IMR-90 (cell line): ENCODE results near the gene VAC14. TPM values are rescaled to one million over a fixed set of nuclear protein-coding genes. Genes with fewer than 3 reads are reported as not detected.

Experiments
- ATAC-seq: fragments of 200-7000 bp; cut with Tn5 transposase; 2 replicates; pipeline ENCODE4 v1.9.1; 2020; ENCODE audit warnings: low read depth, mild to moderate bottlenecking, moderate library complexity
- BruUV-seq: library from RNA; stranded (reverse); fragments of 400-500 nt; replicated peaks from 2 replicates; lab custom pipeline; 2021; lab: Mats Ljungman, UMichigan
- CTCF ChIA-PET: fragments of 300-600 bp; formaldehyde crosslinking; extraction: SDS; loops from one replicate; lab custom pipeline; 2021; ENCODE audit warnings: antibody characterized with exemption; lab: Yijun Ruan, JAX
- POLR2A ChIA-PET: fragments of 300-600 bp; sonication (Branson Sonifier 250); formaldehyde crosslinking; loops from one replicate; lab custom pipeline; 2022; ENCODE audit warnings: antibody characterized with exemption; ENCODE audit not compliant: unreplicated experiment; lab: Charles Lee
- DNase-seq: peaks from one replicate; pipeline ENCODE4 v3.0.0; 2013
- H2AFZ ChIP-seq: replicated peaks from 2 replicates; pipeline ENCODE3; 2013; ENCODE audit warnings: low read length, mild to moderate bottlenecking; ENCODE audit not compliant: poor library complexity
- H2AK5ac ChIP-seq: 2 replicates; pipeline ENCODE4 v1.6.1; 2013; ENCODE audit warnings: low read depth, low read length, inconsistent platforms
- H2AK9ac ChIP-seq: replicated peaks from 2 replicates; pipeline ENCODE3; 2013; ENCODE audit warnings: mild to moderate bottlenecking, low read depth, low read length, moderate library complexity; ENCODE audit not compliant: poor library complexity
- H2BK120ac ChIP-seq: 2 replicates; pipeline ENCODE4 v1.6.1; 2013; ENCODE audit warnings: low read depth, low read length, inconsistent platforms
- H2BK15ac ChIP-seq: 3 replicates; pipeline ENCODE4 v1.6.1; 2013; ENCODE audit warnings: low read depth, low read length, inconsistent platforms
- H2BK20ac ChIP-seq: 2 replicates; pipeline ENCODE4 v1.6.1; 2013; ENCODE audit warnings: low read depth, mild to moderate bottlenecking, inconsistent platforms, low read length, moderate library complexity
- H2BK5ac ChIP-seq: 2 replicates; pipeline ENCODE4 v1.6.1; 2013; ENCODE audit warnings: mild to moderate bottlenecking, low read depth, low read length, inconsistent platforms; ENCODE audit not compliant: poor library complexity, severe bottlenecking
- H3K14ac ChIP-seq: replicated peaks from 2 replicates; pipeline ENCODE4 v1.6.1; 2013; ENCODE audit warnings: low read depth, low read length, inconsistent platforms
- H3K18ac ChIP-seq: 2 replicates; pipeline ENCODE4 v1.6.1; 2013; ENCODE audit warnings: low read depth, low read length, control low read depth
- H3K23ac ChIP-seq: 2 replicates; pipeline ENCODE4 v1.6.1; 2013; ENCODE audit warnings: low read depth, low read length, inconsistent platforms
- H3K27ac ChIP-seq: 2 replicates; pipeline ENCODE4 v1.5.1; 2013; ENCODE audit warnings: mild to moderate bottlenecking, control low read depth, low read length; ENCODE audit not compliant: insufficient read depth
- H3K27me3 ChIP-seq: 2 replicates; pipeline ENCODE4 v1.6.1; 2013; ENCODE audit warnings: low read length; ENCODE audit not compliant: control insufficient read depth, insufficient read depth
- H3K36me3 ChIP-seq: 2 replicates; pipeline ENCODE4 v1.6.1; 2013; ENCODE audit warnings: low read length, mixed read lengths; ENCODE audit not compliant: control insufficient read depth, insufficient read depth
- H3K4ac ChIP-seq: 2 replicates; pipeline ENCODE4 v1.6.1; 2013; ENCODE audit warnings: low read depth, low read length, inconsistent platforms
- H3K4me1 ChIP-seq: 2 replicates; pipeline ENCODE4 v1.6.1; 2013; ENCODE audit warnings: low read length, mixed read lengths; ENCODE audit not compliant: control insufficient read depth, insufficient read depth
- H3K4me2 ChIP-seq: 2 replicates; pipeline ENCODE4 v1.6.1; 2013; ENCODE audit warnings: low read depth, mild to moderate bottlenecking, control low read depth, low read length, moderate library complexity
- H3K4me3 ChIP-seq: 2 replicates; pipeline ENCODE4 v1.5.1; 2013; ENCODE audit warnings: low read depth, mild to moderate bottlenecking, control low read depth, low read length, moderate library complexity; ENCODE audit not compliant: insufficient read depth
- H3K56ac ChIP-seq: 2 replicates; pipeline ENCODE4 v1.6.1; 2013; ENCODE audit warnings: low read length, inconsistent platforms; ENCODE audit not compliant: insufficient read depth; ENCODE audit errors: extremely low read depth
- H3K79me1 ChIP-seq, 2 experiments: 2 replicates each; pipeline ENCODE4 v1.6.1; 2013; ENCODE audit warnings: low read length in 2 of 2, inconsistent platforms in 1 of 2, low read depth in 1 of 2
- H3K9ac ChIP-seq: 2 replicates; pipeline ENCODE4 v1.6.1; 2013; ENCODE audit warnings: low read depth, low read length, control low read depth
- H3K9me1 ChIP-seq: 2 replicates; pipeline ENCODE4 v1.6.1; 2013; ENCODE audit warnings: low read length, inconsistent platforms; ENCODE audit not compliant: insufficient read depth
- H3K9me3 ChIP-seq: 2 replicates; pipeline ENCODE4 v1.6.1; 2013; ENCODE audit warnings: low read length; ENCODE audit not compliant: control insufficient read depth, insufficient read depth
- H4K20me1 ChIP-seq: 2 replicates; pipeline ENCODE4 v1.6.1; 2013; ENCODE audit warnings: low read length, inconsistent platforms; ENCODE audit not compliant: insufficient read depth
- H4K5ac ChIP-seq: 2 replicates; pipeline ENCODE4 v1.6.1; 2013; ENCODE audit warnings: mild to moderate bottlenecking, low read depth, low read length, control low read depth
- H4K8ac ChIP-seq, 2 experiments: 2 replicates each; pipeline ENCODE4 v1.6.1; 2013; ENCODE audit warnings: low read depth in 2 of 2, low read length in 2 of 2, control low read depth in 1 of 2, inconsistent platforms in 1 of 2
- H4K91ac ChIP-seq: 2 replicates; pipeline ENCODE4 v1.6.1; 2013; ENCODE audit warnings: low read depth, low read length, inconsistent platforms; ENCODE audit not compliant: insufficient read depth
- CEBPB ChIP-seq: IDR thresholded peaks from 2 replicates; pipeline ENCODE4 v1.6.1; 2012; ENCODE audit warnings: low read depth, low read length, improper control_type of control experiment
- CTCF ChIP-seq: conservative IDR thresholded peaks from 2 replicates; pipeline ENCODE4 v1.5.1; 2012; ENCODE audit warnings: mild to moderate bottlenecking, low read depth, low read length, improper control_type of control experiment
- ELK1 ChIP-seq: fragments of 150-350 bp; IDR thresholded peaks from 2 replicates; pipeline ENCODE4 v1.6.1; 2016; ENCODE audit warnings: low read depth, mild to moderate bottlenecking, low read length, moderate library complexity, borderline replicate concordance
- FOS ChIP-seq: fragments of 150-350 bp; IDR thresholded peaks from 2 replicates; pipeline ENCODE4 v1.6.1; 2016; ENCODE audit warnings: low read depth, low read length
- NFE2L2 ChIP-seq: fragments of 150-350 bp; IDR thresholded peaks from 2 replicates; pipeline ENCODE4 v1.6.1; 2016; ENCODE audit warnings: low read depth, mild to moderate bottlenecking, low read length
- WGBS, 2 experiments: methylation state at CpG; one replicate each; pipeline versions ENCODE4 v1.1.5 to v1.1.7; 2013; ENCODE audit warnings: missing lambda C conversion rate in 2 of 2; ENCODE audit not compliant: insufficient read length in 1 of 2; ENCODE audit errors: extremely low coverage in 2 of 2; 5-methylcytosine and 5-hydroxymethylcytosine counted together
- dilution Hi-C: fragments of 300-500 bp; cut with HindIII; formaldehyde crosslinking; loops from one replicate; pipeline ENCODE4 v1.14.3; 2018; ENCODE audit warnings: low sequenced_read_pairs; ENCODE audit not compliant: unreplicated experiment
- in situ Hi-C: fragments of 300-500 bp; cut with MboI; formaldehyde crosslinking; loops from 3 replicates; pipeline ENCODE4 v1.14.3; 2019; ENCODE audit warnings: low sequenced_read_pairs, inconsistent platforms, mixed read lengths
- intact Hi-C: fragments of 100-400 bp; cut with micrococcal nuclease; formaldehyde crosslinking; loops from 2 replicates; pipeline ENCODE4 v1.10.0; 2022
- polyA plus RNA-seq, 3 experiments: library from polyadenylated mRNA; depleted of rRNA; stranded (reverse); fragments of >200 nt; gene quantifications; 2 replicates each; pipeline ENCODE4 v1.2.3, GENCODE V29; 2012; ENCODE audit warnings: low replicate concordance in 1 of 3
- total RNA-seq: library from RNA; depleted of rRNA; stranded (reverse); fragments of >200 nt; gene quantifications from 2 replicates; pipeline ENCODE4 v1.2.3, GENCODE V29; 2012

Gene VAC14
- total and polyA plus RNA-seq, 2 of the 4 experiments (the other 2 are of a cell fraction), result 21.1 to 40.2 TPM

- H3K36me3 ChIP-seq, result no peaks in the 10 kb centered on the region
These were observed 110.7 kb downstream of the VAC14 start for GRCh38 chr16:70689970-70690891.

More at GRCh38 chr16:70689970-70690891, 110.7 kb downstream of the VAC14 start:
- Histone ChIP-seq H3K9me1 (peaks cover 65% of the 10 kb centered on the region), H4K8ac (peak overlapping the region; percentile 84 to 89; a peak in 2 of 4 replicates), H3K27me3 (no peaks in the 10 kb centered on the region), H3K23ac (0 out of 2 replicates have a peak overlapping the region, but pooled peaks have one; percentile 79), H3K9me3 (no peaks in the 10 kb centered on the region), H3K9ac (no peak overlapping the region), H2BK120ac (peak overlapping the region; percentile 96), H3K4me2 (no peak overlapping the region), H3K56ac (no peak overlapping the region), H3K4me1 (peaks cover 73% of the 10 kb centered on the region), H3K4me3 (no peak overlapping the region), H3K79me1 (peaks cover 3 to 73% of the 10 kb centered on the region in 2 experiments), H3K14ac (peak overlapping the region; percentile 71), H4K20me1 (peaks cover under 1% of the 10 kb centered on the region; the same call in 1 of the 2 replicates), H2BK5ac (no peak overlapping the region), H3K27ac (peak overlapping the region; percentile 91; the same call in 1 of the 2 replicates), H2BK15ac (peak overlapping the region; percentile 77; the same call in 1 of the 3 replicates), H3K4ac (peak overlapping the region; percentile 96), H4K91ac (peak overlapping the region; percentile 98), H2AK5ac (peak overlapping the region; percentile 98), H2AFZ (no peak overlapping the region), H4K5ac (no peak overlapping the region; the same call in 1 of the 2 replicates), H2AK9ac (peak overlapping the region; percentile 55), H3K18ac (peak overlapping the region; percentile 6; the same call in 1 of the 2 replicates), H2BK20ac (peak overlapping the region; percentile 84)
- CTCF ChIA-PET, result interaction anchor here (1.2 to 2.8 kb wide), 2 partner anchors 13 kb away, joined by 5 to 8 read pairs; no protein-coding TSS in a partner anchor
- in situ Hi-C loops, result loop anchor here (5.0 to 25.0 kb wide), 2 partner anchors 47 to 672 kb away; partner anchors contain the start of gene CALB2
- WGBS, 2 experiments, result 91% methylated on average over 5 of the region's 16 CpGs; no CpG with 5 or more reads in 1 of the 2 experiments
- intact Hi-C loops, result loop anchor here (5.0 kb wide), 1 partner anchor 667 kb away; the partner anchor contains the start of gene CALB2
- POLR2A ChIA-PET, result no interaction called here
- ATAC-seq (no peak), DNase-seq (no peak)
- dilution Hi-C loops, result no loop called here
- BruUV-seq, result no TSS peak
- TF ChIP-seq CTCF, result no peak
- TF ChIP-seq FOS, result no peak
- TF ChIP-seq CEBPB, result no peak
- no peak for TF ChIP-seq NFE2L2
- TF ChIP-seq ELK1, result no peak
